ENCODE results near the gene GLB1L2.

DNA sequence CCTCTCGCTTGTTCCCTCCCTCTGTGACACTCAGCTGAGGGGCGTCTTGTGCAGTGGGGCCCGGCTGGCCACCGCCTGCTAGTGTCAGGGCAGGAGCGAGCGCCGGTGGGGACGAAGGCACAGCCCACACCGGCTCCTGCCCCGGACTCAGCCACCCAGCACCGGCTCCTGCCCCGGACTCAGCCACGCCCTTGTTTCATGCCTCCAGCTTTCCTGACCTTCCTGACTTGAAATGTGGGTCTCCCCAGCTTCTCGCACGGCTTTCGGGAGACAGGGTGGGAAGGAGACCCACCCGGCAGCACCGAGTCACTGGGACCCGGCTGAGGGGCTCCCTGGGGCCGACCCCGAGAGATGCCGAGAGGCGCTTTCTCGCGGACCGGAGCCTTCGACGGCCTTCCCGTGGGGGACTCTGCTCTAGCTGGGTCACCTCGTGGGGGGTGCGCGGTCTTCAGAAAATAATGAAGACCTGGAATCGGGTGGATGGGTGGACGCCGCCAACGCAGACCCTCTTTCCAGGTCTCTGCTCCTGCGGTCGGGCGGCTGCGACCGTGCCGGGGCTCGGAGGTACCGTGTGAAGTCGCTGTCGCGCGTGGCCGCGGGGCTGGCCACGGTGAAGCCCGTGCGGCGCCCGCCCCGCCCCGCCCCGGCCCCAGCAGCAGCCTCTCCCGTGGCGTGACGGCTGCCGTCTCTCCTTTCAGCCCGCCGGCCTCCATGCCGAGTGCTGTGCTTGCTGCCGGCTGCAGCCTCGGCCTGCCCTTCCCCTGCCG, 10.2 kb downstream of the GLB1L2 start:
- TF ChIP-seq CSRNP3 (CRISPR knock-in tag; IDR thresholded peaks at IDR 0.05), result no peak
- TF ChIP-seq ZFP30 (CRISPR knock-in tag; IDR thresholded peaks at IDR 0.05), result no peak
- TF ChIP-seq CREB5 (CRISPR knock-in tag; IDR thresholded peaks at IDR 0.05; ENCODE audit: low read depth), result no peak

Measured in SK-N-SH treated with all-trans-retinoic acid at 6 μM for 48 hours (cell line).